Kidney (tissue), 14 donors: ENCODE measurements around the gene CAGE1. TPM values are rescaled to one million over a fixed set of nuclear protein-coding genes. Genes with fewer than 3 reads are reported as not detected.

Source experiments
- DNase-seq, 5 donors: peaks; one replicate each; pipeline ENCODE4 v3.0.0-alpha.2; 2013 to 2020
- FAIRE-seq: peaks from 2 replicates; lab custom pipeline; 2012; peaks lifted over from hg19 to GRCh38; lab: Jason Lieb, UNC
- H3K27ac ChIP-seq, 2 donors: one replicate each; pipeline ENCODE4 v1.7.0; 2013; ENCODE audit warnings: low read depth in 2 of 2, low read length in 2 of 2, inconsistent platforms in 1 of 2
- H3K27me3 ChIP-seq: one replicate; pipeline ENCODE4 v1.7.1; 2013; ENCODE audit warnings: low read length, inconsistent platforms; ENCODE audit not compliant: control insufficient read depth, insufficient read depth
- H3K36me3 ChIP-seq, 3 donors: one replicate each; pipeline versions ENCODE4 v1.7.0 to v1.7.1; 2013; ENCODE audit warnings: low read length in 3 of 3, control low read depth in 1 of 3, inconsistent platforms in 1 of 3; ENCODE audit not compliant: insufficient read depth in 3 of 3, control insufficient read depth in 2 of 3
- H3K4me1 ChIP-seq, 3 donors: one replicate each; pipeline versions ENCODE4 v1.7.0 to v1.7.1; 2013; ENCODE audit warnings: low read length in 3 of 3, inconsistent platforms in 1 of 3, low read depth in 1 of 3; ENCODE audit not compliant: control insufficient read depth in 2 of 3, insufficient read depth in 2 of 3
- H3K4me3 ChIP-seq, 3 donors: one replicate each; pipeline versions ENCODE4 v1.7.0 to v1.8.1; 2013; ENCODE audit warnings: low read length in 3 of 3, control low read depth in 1 of 3, inconsistent platforms in 1 of 3
- H3K9ac ChIP-seq, 3 donors: one replicate each; pipeline versions ENCODE4 v1.7.0 to v1.7.1; 2013; ENCODE audit warnings: low read length in 3 of 3, control low read depth in 1 of 3, inconsistent platforms in 1 of 3
- H3K9me3 ChIP-seq, 3 donors: one replicate each; pipeline versions ENCODE4 v1.7.0 to v1.7.1; 2013; ENCODE audit warnings: low read length in 3 of 3, control low read depth in 1 of 3, inconsistent platforms in 1 of 3; ENCODE audit not compliant: control insufficient read depth in 2 of 3, insufficient read depth in 1 of 3
- intact Hi-C: fragments of 100-400 bp; cut with DNase I; formaldehyde crosslinking; loops from one replicate; pipeline ENCODE4 v1.11.1; 2022
- polyA plus RNA-seq: library from polyadenylated mRNA; stranded (reverse); fragments of 350-450 nt; fragmentation: Illumina TruSeq; extraction: RNeasy Lipid Tissue Mini Kit (QIAGEN cat#74804); gene quantifications from one replicate; pipeline ENCODE4 v1.2.3, GENCODE V29; 2014; ENCODE audit warnings: low read depth, low replicate concordance; ENCODE audit not compliant: insufficient read depth
- total RNA-seq: library from RNA; stranded (reverse); fragmentation: NEBNext Ultra II Directional; extraction: Animal tissue kit (Norgen Biotek cat#: 25700); gene quantifications from one replicate; pipeline ENCODE4 v1.2.1, GENCODE V29; 2021
- TF ChIP-seq, protein P1 (sequence below): IDR thresholded peaks from 3 replicates; pipeline ENCODE4 v1.5.1; 2012; ENCODE audit warnings: mild to moderate bottlenecking, moderate library complexity, borderline replicate concordance; ENCODE audit not compliant: insufficient read depth; ENCODE audit errors: extremely low read depth
- donor health status: control.
- donor health status: control.
- donor health status: control.
- donor health status: control.
- donor health status: control.
- donor health status: DM: yes; HTN: yes; CAD: no.
- donor health status: Normal renal cell carcinoma (clear cell type).

Gene CAGE1
- total and polyA plus RNA-seq, 2 donors from 2014 or later, result not detected

DNA sequence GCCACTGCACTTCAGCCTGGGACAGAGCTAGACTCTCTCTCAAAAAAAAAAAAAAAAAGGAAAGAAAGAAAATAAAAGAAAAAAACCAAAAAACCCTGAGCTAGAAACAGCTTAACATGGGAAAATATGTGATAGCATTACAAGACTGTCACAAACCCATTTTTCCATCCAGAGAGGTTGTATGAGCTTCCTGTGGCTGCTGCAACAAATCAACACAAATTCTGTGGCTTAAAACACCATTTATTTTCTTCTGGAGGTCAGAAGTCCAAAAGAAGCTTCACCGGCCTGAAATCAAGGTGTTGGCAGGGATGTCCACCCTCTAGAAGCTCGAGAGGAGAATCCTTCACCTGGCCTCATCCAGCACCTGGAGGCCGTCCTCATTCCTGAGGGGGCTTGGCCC lies 54.9 kb downstream of the CAGE1 start:
- Histone ChIP-seq H3K4me3 (no peak overlapping the region), H3K4me1 (no peaks in the 10 kb centered on the region), H3K27ac (no peak overlapping the region), H3K36me3 (no peaks in the 10 kb centered on the region), H3K9ac (no peak overlapping the region), H3K9me3 (no peaks in the 10 kb centered on the region), H3K27me3 (no peaks in the 10 kb centered on the region)
- FAIRE-seq, result no peak
- TF ChIP-seq, protein P1, sequence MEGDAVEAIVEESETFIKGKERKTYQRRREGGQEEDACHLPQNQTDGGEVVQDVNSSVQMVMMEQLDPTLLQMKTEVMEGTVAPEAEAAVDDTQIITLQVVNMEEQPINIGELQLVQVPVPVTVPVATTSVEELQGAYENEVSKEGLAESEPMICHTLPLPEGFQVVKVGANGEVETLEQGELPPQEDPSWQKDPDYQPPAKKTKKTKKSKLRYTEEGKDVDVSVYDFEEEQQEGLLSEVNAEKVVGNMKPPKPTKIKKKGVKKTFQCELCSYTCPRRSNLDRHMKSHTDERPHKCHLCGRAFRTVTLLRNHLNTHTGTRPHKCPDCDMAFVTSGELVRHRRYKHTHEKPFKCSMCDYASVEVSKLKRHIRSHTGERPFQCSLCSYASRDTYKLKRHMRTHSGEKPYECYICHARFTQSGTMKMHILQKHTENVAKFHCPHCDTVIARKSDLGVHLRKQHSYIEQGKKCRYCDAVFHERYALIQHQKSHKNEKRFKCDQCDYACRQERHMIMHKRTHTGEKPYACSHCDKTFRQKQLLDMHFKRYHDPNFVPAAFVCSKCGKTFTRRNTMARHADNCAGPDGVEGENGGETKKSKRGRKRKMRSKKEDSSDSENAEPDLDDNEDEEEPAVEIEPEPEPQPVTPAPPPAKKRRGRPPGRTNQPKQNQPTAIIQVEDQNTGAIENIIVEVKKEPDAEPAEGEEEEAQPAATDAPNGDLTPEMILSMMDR, result no peak
- no peak for DNase-seq
- intact Hi-C loops, result no loop called here

GRCh38 chr6:7332090-7332745 lies 57.3 kb downstream of the CAGE1 start:
- H3K9ac ChIP-seq, result no peak overlapping the region
- FAIRE-seq (no peak), DNase-seq (no peak)
- no peak overlapping the region for H3K27ac ChIP-seq
- no peak overlapping the region for H3K4me3 ChIP-seq
- no peaks in the 10 kb centered on the region for H3K36me3 ChIP-seq
- no peaks in the 10 kb centered on the region for H3K4me1 ChIP-seq
- no peaks in the 10 kb centered on the region for H3K27me3 ChIP-seq
- intact Hi-C loops, result no loop called here
- H3K9me3 ChIP-seq, result no peaks in the 10 kb centered on the region
- TF ChIP-seq, protein P1, result no peak

DNA sequence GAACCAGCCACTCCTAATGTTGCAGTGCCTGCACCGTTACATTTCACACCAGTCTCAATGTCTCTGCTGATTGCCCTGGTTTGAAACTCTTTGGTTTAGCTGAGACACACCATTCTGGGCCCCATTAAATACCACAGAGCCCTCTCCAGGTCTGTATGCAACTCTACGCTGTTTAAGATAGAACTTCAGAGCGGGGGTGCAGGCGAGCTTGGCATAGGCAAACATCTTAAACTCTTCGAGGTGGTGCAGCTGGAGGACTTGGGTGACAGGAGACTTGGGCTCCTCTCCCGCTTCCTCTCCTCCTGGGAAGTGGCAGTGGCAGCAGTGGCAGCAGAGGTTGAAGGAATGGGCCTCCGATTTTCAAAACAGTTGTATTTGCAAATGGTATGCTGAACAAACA lies 58.1 kb downstream of the CAGE1 start:
- FAIRE-seq, result no peak
- no peak overlapping the region for H3K27ac ChIP-seq
- intact Hi-C loops, result no loop called here
- DNase-seq, result no peak
- TF ChIP-seq, protein P1, result no peak
- H3K36me3 ChIP-seq, result no peaks in the 10 kb centered on the region
- no peak overlapping the region for H3K9ac ChIP-seq
- H3K4me1 ChIP-seq, result no peaks in the 10 kb centered on the region
- H3K4me3 ChIP-seq, result no peak overlapping the region
- no peaks in the 10 kb centered on the region for H3K9me3 ChIP-seq
- H3K27me3 ChIP-seq, result no peaks in the 10 kb centered on the region

DNA sequence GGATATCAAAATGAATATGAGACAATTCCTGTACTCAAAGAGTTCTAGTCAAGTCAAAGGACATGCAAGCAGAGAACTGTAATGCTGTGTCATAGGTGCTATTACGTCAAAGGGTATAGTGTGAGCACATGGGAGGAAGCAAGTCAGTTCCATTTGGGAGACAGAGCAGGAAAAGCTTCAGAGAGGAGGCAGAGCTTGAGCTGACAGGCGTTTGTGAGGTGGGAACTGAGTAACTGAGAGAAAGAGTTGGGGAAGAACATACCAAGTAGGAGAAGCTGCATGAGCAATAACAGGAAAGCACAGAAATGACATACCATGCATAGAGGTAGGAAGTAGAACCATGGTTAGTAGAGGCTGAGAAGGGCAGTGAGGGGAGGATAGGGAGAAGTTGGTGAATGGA lies 61.3 kb downstream of the CAGE1 start:
- Histone ChIP-seq H3K36me3 (no peaks in the 10 kb centered on the region), H3K9me3 (no peaks in the 10 kb centered on the region), H3K27ac (no peak overlapping the region), H3K27me3 (no peaks in the 10 kb centered on the region), H3K9ac (no peak overlapping the region), H3K4me3 (no peak overlapping the region), H3K4me1 (no peaks in the 10 kb centered on the region)
- DNase-seq (no peak), FAIRE-seq (no peak)
- TF ChIP-seq, protein P1, result no peak
- intact Hi-C loops, result no loop called here
